GM19023 (cell line): ENCODE data around the gene WDFY3.

Source experiments
- ATAC-seq: cut with Tn5 transposase; IDR thresholded peaks from one replicate; pipeline ENCODE4 v1.9.1; 2021; ENCODE audit warnings: mild to moderate bottlenecking, moderate library complexity; ENCODE audit not compliant: unreplicated experiment

WDFY3 gene, protein sequence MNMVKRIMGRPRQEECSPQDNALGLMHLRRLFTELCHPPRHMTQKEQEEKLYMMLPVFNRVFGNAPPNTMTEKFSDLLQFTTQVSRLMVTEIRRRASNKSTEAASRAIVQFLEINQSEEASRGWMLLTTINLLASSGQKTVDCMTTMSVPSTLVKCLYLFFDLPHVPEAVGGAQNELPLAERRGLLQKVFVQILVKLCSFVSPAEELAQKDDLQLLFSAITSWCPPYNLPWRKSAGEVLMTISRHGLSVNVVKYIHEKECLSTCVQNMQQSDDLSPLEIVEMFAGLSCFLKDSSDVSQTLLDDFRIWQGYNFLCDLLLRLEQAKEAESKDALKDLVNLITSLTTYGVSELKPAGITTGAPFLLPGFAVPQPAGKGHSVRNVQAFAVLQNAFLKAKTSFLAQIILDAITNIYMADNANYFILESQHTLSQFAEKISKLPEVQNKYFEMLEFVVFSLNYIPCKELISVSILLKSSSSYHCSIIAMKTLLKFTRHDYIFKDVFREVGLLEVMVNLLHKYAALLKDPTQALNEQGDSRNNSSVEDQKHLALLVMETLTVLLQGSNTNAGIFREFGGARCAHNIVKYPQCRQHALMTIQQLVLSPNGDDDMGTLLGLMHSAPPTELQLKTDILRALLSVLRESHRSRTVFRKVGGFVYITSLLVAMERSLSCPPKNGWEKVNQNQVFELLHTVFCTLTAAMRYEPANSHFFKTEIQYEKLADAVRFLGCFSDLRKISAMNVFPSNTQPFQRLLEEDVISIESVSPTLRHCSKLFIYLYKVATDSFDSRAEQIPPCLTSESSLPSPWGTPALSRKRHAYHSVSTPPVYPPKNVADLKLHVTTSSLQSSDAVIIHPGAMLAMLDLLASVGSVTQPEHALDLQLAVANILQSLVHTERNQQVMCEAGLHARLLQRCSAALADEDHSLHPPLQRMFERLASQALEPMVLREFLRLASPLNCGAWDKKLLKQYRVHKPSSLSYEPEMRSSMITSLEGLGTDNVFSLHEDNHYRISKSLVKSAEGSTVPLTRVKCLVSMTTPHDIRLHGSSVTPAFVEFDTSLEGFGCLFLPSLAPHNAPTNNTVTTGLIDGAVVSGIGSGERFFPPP (N-terminal part only)

DNA sequence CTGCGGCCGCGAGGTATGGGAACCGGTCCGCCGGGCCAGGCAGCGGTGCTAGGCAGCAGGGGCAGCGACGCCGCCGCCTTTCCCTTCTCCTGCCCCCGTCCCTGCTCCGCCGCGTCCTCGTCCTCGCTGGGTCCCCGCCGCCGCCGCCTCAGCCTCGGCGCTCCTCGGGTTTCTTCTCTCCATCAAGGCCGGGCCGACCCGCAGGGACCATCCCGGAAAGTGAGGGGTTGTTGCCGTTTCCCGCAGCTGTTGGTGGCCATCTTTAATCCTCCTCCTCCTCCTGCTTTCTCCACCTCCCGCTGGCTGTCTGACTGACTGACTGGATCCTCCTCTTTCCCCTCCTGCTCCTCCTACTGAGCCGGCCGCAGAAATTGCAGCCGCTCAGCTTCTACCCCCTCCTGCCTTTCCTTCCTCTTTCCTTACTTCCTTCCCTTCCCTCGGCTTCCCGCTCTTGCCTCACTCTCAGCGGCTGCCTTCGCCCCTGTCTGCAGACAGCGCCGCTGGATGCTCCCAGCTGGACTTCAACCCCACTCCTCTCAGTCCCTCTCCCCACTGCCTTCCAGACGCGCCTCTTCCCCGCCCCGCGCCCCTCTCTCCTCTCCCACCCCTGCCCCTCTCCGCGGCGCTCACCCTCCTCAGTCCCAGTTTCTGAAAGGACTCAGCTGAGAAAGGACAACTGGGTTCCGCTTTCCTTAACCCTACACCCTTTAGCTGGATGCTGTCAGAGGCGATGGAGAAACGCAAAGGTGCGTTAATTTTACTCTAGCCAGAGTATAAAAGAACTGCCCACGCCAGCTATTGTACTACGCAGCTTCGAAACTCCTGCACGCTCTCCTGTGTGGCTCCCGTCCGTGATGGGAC lies at the start of gene WDFY3:
Gene WDFY3 (minus strand): TSS at position 309 of the 861 bp plus-strand sequence. CDS start 106,099 bp downstream, outside the sequence.
- ATAC-seq, result peak; percentile 61

DNA sequence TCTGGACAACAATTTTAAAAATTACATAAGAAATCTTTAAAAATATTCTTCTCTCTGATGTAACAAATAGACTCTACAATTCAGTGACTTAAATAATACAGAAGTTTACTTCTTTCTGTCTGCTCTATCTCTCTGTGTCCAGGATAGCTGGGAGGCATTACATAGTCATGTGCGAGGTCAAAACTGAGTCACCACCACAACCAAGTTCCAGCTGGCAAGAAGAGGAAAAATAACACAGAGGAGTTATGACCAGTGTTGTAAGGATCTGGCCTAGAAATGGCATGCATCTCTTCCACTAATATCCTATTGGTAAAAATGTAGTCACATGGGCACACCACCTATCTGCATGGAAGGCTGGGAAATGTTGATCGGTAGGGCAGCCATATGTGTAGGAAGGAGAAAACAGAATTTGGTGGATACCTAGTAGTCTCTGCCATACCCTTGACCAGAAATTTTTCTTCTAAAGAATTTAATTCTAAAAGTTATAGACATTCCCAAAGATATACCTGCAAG lies 39.4 kb upstream of the WDFY3 start:
- no peak for ATAC-seq

DNA sequence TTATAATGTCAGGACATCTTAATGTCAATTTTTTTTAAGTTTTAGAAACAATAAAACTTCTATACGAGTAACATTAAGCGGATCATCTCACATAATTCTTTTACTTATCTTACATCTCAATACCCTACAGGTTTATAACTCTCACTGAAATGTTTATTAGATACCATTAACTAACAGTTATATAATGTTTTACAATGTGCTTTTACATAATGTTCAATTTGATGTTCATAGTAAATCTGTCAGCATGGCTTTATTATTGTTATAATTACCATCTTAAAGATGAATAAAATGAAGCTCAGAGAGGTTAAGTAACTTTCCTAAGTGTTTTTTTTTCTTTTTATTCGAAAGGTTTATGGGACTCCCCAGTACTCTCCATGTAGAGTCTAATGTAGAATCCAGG lies 33.9 kb upstream of the WDFY3 start:
- ATAC-seq, result no peak

DNA sequence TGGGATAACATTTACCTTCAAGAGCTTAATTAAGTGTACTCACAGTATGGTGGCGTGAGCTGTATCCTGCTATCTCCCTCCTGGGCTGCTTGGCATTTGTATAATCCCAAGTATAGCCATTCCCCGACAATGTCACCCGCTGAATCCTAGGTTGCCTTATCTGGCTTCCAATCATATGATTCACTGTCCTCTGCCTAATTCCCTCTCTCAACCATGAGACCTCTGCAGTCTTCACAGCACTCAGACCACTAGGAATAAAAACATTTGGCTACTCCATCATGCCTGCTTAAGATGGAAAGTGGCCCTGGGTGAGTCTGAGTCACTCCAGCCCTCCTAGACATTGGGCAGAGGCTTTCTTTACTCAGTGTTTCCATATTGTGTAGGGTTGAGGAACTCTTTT lies 28.9 kb upstream of the WDFY3 start:
- no peak for ATAC-seq

DNA sequence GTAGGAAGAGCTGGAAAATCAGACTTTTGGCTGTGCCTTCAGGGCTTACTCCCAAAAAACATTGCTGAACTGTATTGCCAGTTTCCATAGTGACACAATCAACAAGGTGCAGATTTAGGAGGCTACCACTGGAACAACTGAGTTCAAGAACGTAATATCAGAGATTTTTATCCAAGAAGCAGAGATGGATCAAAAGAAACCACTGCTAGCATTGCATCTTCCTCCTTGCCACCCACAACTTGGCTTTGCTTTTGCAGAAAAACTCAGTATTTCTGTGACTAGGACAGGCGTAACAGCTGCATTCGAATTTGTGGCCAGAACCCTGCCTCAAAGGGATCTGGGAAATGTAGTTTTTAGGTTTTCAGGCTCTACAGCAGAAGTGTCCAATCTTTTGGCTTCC lies 27.8 kb upstream of the WDFY3 start:
- no peak for ATAC-seq

DNA sequence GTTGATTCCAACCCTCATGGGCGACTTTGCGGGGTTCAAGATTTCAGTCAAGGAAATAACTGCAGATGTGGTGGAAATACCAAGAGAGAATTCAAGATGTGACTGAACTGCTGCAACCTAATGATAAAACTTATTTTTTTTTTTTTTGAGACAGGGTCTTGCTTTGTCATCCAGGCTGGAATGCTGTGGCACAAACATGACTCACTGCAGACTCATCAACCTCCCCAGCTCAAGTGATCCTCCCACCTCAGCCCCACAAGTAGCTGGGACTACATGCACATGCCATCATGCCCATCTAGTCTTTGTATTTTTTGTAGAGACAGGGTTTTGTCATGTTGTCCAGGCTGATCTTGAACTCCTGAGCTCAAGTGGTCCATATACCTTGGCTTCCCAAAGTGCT lies 19.5 kb upstream of the WDFY3 start:
- ATAC-seq, result no peak

DNA sequence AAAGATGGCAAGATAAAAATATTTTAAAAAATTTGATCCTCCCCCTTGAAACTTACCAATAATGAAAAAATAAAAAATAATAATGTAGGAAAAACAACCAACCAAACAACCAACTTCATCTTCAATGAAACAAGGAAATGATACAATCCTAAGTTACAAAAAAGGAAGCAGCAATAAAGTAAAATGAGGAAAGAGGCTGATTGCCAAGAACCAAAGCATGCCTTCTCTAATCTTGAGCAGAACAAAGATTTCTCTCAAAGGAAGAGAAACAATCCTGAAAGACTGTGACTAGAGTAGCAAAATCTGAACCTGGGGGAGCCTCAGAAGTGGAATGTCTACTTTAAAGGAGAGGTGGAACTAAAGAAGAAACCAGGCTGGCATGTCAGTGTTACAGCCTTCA lies 10.9 kb upstream of the WDFY3 start:
- ATAC-seq, result no peak

DNA sequence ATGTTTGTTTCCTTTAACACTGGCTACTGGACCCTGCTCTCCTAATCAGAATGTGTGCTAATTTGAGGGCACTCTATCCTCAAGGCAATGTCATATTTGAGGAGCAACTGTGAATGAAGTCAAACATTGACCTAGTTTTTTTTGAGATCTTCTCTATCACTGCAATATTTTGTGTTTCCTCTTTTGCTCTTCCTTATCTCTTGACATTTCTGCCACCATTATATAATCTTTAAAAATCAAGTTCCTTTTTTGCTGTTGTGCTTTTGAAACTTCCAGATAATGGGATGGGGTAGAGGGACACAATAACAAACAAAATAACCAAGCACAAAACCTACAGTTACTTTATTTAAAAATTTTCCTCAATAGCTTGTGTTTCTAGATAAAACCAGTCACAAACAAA lies 7.4 kb upstream of the WDFY3 start:
- ATAC-seq, result no peak

DNA sequence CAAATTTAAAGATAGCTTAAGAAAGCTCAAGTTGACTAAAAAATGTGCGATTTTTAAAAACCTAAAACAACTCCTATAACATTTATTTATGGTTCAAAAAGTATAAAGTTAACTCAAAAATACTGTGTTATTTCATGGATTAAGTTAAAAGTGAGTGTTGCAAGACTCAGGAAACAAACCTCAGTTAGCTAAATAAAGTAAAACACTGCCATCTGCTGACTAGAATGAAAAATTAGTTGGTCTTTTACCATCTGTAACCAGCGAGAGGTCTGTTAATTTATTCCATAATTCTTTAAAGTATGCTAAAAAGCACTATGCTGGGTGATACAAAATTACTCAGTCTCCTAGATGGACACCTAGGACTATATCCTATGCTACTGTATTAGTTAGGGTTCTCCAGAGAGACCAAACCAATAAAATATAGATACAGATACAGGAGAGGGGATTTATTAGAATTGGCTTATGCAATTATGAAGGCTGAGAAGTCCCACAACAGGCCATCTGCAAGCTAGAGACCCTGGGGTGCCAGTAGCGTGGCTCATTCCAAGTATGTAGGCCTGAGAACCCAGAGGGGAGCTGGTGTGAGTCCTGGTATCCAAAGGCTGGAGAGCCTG lies 4.9 kb upstream of the WDFY3 start:
- no peak for ATAC-seq

DNA sequence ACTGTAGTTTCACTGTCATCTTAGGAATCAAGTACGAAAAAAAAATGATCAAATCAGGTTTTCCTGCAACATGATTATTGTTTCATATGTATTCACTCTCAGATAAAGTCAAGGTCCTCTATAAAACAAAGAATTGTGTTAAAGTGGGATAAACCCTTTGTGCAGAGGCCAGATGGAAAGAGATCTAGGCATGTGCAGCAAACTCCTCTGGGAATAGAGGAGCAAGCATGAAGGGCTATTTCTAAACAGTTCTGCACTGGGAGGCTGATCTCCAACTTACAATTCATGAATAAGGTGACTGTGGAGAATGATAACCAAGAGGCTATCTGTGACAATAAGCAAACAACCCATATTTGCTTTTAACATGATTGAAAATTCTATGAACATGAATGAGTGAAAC lies 2.4 kb upstream of the WDFY3 start:
- ATAC-seq, result no peak

DNA sequence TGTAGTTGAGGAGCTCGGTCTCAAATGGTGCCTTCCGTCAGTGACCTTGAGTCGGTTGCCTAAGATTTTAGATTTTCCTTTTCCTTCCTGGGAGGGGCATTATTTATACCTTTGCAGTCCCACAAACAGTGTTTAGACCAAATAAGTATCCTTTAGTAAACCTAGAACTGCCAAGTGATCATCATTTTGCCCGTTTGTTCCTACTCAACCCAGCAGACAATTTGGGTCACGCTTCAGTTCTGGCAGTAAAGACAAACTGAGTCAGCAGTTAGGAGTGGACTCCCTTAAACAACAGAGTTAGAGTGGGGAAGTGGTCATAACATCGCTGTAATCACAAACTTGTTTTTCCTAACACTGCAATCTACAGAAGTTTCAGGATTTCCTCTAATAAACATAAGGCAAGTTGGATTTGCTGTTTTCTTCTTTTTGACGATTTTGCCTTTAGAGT lies 777 bp upstream of the WDFY3 start:
- ATAC-seq, result no peak

DNA sequence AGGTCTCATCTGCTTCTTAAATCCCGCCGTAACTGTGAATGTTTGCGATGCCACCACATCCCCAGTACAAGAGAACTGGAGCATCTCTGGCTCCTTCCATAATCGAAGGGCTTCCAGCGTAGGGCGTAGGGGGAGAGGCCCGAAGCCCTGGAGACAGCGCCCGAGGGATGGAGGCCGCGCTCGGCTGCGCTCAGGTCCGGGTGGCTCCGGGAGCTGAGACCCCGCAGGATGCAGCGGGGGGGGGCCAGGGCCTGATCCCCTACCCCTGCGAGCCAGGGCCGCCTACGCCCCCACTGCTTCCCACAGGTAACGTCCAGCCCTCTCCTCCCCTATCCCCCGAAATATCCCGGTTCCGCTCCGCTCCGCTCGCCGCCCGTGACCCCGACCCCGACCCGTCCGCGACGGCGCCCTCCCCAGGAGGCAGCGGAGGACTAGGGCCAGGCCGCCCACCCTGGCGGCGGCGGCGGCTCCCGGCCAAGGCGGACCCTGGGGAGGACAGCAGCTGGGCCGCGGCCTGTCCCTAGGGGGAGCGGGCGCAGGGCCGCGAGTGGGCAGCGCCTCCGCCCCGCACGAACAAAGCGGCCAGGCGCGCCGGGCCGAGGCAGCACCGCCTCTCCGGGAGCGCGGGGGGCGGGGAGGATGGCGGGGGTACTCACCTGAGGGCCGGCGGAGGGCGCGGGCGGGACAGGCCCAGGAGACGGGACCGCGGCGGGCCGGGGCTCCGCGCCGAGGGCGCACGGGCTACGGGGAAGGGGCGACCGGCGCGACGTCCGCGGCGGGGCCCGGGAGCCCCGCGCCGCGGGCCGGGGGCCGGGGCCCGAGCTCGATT lies 723 bp downstream of the WDFY3 start:
- peak; percentile 19 for ATAC-seq

DNA sequence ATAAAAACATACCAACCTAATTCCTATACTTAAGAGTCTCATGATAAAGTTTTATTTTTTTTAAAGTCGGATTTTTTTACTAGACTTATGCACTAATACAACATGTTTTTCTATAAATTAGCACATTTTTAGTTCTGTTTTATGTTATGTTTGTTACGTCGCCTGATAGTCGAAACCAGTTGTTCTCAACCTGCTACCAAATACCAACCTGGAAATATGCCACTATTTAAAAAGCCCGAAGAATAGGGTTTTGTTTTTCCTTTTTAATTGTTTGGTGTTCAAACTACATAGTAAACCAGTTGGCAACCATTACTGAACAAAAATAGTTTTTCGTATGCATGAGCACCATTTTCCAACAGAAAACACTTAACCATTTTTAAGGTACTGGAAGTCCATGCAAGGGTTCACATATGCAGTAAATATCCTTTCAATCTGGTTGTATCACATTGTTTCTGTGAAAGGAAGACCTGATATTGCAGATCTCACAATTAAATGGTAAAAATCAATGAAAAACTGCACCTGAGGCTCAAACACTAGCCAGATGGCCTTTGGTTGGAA lies 1.4 kb downstream of the WDFY3 start:
- no peak for ATAC-seq

DNA sequence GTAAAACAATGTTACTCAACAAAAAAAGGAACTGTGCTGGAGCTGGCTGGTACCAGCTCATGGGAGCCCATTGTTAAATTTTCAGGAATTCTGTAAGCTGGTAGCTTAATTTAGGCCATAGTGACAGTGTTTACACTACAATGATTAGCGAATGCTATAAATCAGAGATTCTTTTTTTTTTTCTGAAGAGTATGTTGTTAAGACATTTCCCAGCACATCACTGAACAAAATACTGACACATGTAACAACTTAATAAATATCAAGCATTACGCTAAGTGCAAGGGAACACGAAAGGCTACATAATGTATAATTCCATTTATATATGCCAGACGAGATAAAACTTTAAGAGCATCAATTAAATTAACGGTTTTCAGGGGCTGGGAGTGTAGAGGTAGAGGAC lies 4.4 kb downstream of the WDFY3 start:
- ATAC-seq, result no peak

DNA sequence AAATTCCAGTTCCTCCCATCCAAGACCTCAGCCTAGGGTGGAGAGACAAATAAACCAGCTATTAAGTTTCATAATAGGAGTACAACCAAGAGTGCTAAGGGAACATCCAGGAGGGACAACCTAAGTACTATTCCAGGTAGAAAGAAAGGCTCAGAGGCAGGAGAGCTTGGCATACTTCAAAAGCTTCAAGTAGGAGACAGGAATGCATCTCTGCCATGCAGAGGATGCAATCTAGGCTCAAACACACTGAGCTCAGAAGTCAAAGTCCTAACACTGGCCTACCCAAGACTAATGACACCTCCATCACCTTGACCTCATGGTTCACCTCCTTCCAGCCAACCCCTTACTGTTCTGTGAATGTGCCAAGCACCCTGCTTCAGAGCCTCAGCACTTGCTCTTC lies 8.1 kb downstream of the WDFY3 start:
- no peak for ATAC-seq

DNA sequence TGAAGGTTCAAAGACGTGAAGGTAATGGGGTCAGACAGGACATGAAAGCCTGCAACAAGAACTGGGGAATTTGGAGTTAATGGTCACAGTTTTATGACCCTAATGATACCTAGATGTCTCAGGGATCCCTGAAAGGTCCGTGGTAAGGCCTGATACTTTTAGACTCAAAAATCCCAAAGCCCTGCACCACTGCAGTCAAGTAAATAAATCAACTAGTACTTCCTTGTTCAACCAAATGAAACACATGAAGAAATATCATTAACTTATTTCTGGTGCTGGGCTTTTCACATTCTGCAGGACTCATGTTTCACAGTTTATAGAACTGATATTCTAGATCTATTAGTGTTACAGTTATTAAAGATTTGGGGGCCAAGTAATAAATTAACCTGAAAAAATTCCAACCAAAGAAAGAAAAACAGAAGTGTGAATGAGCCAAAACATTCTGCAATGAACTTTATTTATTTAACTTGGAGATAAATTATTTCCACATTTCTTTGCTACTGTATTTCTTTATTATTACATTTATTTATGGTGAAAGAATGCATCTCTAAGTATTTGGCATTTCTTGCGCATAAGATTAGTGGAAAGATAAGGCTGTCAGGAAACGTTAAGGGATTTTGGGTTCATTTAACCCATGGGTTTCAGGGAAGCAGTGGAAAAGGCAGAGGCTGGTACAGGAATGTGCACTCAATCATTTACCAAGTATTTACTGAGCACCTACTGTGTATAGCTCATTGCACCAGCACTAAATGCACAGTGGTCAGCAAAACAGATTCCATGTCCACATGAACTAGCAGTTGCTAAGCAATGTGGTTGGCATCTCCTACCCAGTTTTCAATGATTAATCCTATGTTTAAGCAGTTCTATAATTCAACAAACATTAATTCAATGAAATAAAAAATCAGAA lies 8.7 kb downstream of the WDFY3 start:
- ATAC-seq, result no peak

DNA sequence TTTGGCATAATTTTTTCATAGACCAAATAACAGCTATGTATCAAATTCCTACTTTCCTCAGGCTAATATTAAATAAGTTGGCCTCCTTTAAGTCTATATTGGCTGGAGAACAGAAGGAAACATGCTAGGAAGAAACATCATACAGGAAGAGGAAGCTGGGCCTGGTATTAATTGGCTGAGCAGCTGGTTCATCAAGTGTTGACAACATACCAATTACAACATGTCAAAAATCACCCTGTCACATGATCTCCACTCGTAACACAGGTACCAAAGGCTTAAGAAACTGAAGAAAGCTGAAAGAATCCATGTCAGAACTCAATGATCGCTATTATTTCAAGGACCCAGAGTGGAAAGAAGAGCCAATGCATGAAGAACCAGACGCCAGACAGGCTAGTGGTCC lies 10.5 kb downstream of the WDFY3 start:
- no peak for ATAC-seq
